Astrocyte of the spinal cord (primary cell): ENCODE measurements around the gene LRRC32.

ENCODE experiments used
- DNase-seq: peaks from one replicate; pipeline ENCODE4 v3.0.0; 2011; ENCODE audit warnings: low read depth, low spot score
- H3K4me3 ChIP-seq: 2 replicates; pipeline ENCODE4 v1.5.1; 2011; ENCODE audit warnings: low read depth, mild to moderate bottlenecking, low read length, moderate library complexity
- in situ Hi-C: cut with HindIII; loops from 2 replicates; pipeline ENCODE4 v1.10.0; 2017; ENCODE audit warnings: low sequenced_read_pairs
- TF ChIP-seq, protein P1 (sequence below): IDR thresholded peaks from 2 replicates; pipeline ENCODE4 v1.5.1; 2012; ENCODE audit warnings: low read depth, mild to moderate bottlenecking, low read length, inconsistent platforms

Gene LRRC32

GRCh38 chr11:76673176-76674142, 2.9 kb upstream of the LRRC32 start:
- no peak overlapping the region for H3K4me3 ChIP-seq
- no peak for DNase-seq
- TF ChIP-seq, protein P1, sequence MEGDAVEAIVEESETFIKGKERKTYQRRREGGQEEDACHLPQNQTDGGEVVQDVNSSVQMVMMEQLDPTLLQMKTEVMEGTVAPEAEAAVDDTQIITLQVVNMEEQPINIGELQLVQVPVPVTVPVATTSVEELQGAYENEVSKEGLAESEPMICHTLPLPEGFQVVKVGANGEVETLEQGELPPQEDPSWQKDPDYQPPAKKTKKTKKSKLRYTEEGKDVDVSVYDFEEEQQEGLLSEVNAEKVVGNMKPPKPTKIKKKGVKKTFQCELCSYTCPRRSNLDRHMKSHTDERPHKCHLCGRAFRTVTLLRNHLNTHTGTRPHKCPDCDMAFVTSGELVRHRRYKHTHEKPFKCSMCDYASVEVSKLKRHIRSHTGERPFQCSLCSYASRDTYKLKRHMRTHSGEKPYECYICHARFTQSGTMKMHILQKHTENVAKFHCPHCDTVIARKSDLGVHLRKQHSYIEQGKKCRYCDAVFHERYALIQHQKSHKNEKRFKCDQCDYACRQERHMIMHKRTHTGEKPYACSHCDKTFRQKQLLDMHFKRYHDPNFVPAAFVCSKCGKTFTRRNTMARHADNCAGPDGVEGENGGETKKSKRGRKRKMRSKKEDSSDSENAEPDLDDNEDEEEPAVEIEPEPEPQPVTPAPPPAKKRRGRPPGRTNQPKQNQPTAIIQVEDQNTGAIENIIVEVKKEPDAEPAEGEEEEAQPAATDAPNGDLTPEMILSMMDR, result no peak
- in situ Hi-C loops, result no loop called here

- H3K4me3 ChIP-seq, result no peak overlapping the region
- in situ Hi-C loops, result no loop called here
- TF ChIP-seq, protein P1, result no peak
- DNase-seq, result no peak
Observed at GRCh38 chr11:76672431-76673175, 2.1 kb upstream of the LRRC32 start.

GRCh38 chr11:76671626-76672309, 1.2 kb upstream of the LRRC32 start:
- no peak overlapping the region for H3K4me3 ChIP-seq
- in situ Hi-C loops, result no loop called here
- DNase-seq, result no peak
- TF ChIP-seq, protein P1, result no peak

DNA sequence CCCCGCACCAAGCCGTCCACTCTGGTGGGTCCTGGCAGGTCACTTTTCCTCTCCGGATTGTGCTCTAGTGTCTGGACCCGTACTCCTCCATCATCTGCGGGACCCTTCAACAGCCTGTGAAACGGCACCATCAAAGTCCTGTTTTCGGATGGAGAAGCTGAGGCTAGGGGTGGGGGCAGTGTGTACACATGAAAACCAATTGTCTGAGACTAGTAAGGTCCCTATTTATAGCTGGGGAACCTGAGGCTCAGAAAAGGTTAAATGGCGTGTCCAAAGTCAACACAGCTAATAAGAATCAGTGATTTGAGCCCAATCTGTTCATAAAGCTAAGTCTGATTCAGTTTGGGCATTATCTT, 668 bp upstream of the LRRC32 start:
- TF ChIP-seq, protein P1, result no peak
- in situ Hi-C loops, result no loop called here
- no peak for DNase-seq
- peak overlapping the region; percentile 37 for H3K4me3 ChIP-seq

GRCh38 chr11:76669901-76670484, 554 bp downstream of the LRRC32 start:
- DNase-seq, result peak; percentile 65
- TF ChIP-seq, protein P1, result no peak
- H3K4me3 ChIP-seq, result peak overlapping the region; percentile 37
- in situ Hi-C loops, result no loop called here
